ENCODE data around the gene NOP58. TPM values are rescaled to one million over a fixed set of nuclear protein-coding genes. Genes with fewer than 3 reads are reported as not detected.
"Not testable (repeated sequence)": the region's sequence is repeated elsewhere in the genome, so short reads cannot be mapped to it uniquely, and the experiment has no call there.

The NOP58 gene
- total and polyA plus RNA-seq, 2 donors (not counting 1 experiment from before 2014, with no cell fraction given), result 41.1 to 47.2 TPM

- DNase-seq (ENCODE audit: low read depth in 2 of 2), result no peak
- H4K20me1 ChIP-seq (ENCODE audit: control insufficient read depth, extremely low read depth, insufficient read depth, low read length), result peaks cover 3% of the 10 kb centered on the region
Observed at GRCh38 chr2:202269585-202269984, 4.0 kb downstream of the NOP58 start.

DNA sequence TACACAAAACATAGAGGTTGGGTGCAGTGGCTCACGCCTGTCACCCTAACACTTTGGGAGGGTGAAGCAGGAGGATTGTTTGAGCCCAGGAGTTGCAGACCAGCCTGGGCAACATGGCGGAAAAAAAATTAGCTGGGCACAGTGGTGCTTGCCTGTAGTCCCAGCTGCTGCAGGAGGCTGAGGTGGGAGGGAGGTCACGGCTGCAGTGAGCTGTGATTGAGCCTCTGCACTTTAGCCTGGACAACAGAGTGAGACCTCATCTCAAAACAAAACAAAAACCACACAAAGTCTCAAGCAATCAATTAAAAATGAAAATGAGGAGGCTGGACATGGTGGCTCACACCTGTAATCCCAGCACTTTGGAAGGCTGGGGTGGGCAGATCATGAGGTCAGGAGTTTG, 4.9 kb downstream of the NOP58 start:
- Histone ChIP-seq H3K4me1 (ENCODE audit: control insufficient read depth, extremely low read depth, insufficient read depth, low read length) (no peaks in the 10 kb centered on the region), H3K9ac (ENCODE audit: insufficient read depth, low read length) (no peak overlapping the region), H3K9me3 (ENCODE audit: control insufficient read depth, insufficient read depth, low read depth, low read length) (no peaks in the 10 kb centered on the region), H2AFZ (ENCODE audit: low read length) (no peak overlapping the region), H4K20me1 (ENCODE audit: control insufficient read depth, extremely low read depth, insufficient read depth, low read length) (peaks cover 3% of the 10 kb centered on the region), H3K79me2 (ENCODE audit: control insufficient read depth, insufficient read depth, low read length) (peaks cover 97% of the 10 kb centered on the region), H3K27ac (ENCODE audit: insufficient read depth, low read length) (no peak overlapping the region), H3K27me3 (ENCODE audit: control insufficient read depth, insufficient read depth, low read length) (no peaks in the 10 kb centered on the region), H3K36me3 (ENCODE audit: control insufficient read depth, insufficient read depth, low read length) (no peaks in the 10 kb centered on the region), H3K4me2 (ENCODE audit: extremely low read depth, insufficient read depth, low read length) (no peak overlapping the region), H3K4me3 (replicated peaks in 1 of 4; ENCODE audit: control extremely low read depth in 1 of 4, insufficient read depth in 1 of 4, low read depth in 3 of 4, low read length in 4 of 4) (no peak overlapping the region)
- DNase-seq (ENCODE audit: low read depth in 2 of 2), result no peak
- TF ChIP-seq EZH2 (IDR thresholded peaks at IDR 0.05; ENCODE audit: low read length, missing control alignments) (no peak), CTCF (conservative IDR thresholded peaks at IDR 0.05 in 1 of 2, IDR thresholded peaks at IDR 0.05 in 1 of 2; ENCODE audit: low read depth in 1 of 2, low read length in 2 of 2) (no peak)

More at GRCh38 chr2:202269585-202269984, 4.0 kb downstream of the NOP58 start:
- no peak overlapping the region for H3K4me2 ChIP-seq (ENCODE audit: extremely low read depth, insufficient read depth, low read length)
- no peak overlapping the region for H3K9ac ChIP-seq (ENCODE audit: insufficient read depth, low read length)
- H3K36me3 ChIP-seq (ENCODE audit: control insufficient read depth, insufficient read depth, low read length), result no peaks in the 10 kb centered on the region
- peaks cover 88% of the 10 kb centered on the region for H3K79me2 ChIP-seq (ENCODE audit: control insufficient read depth, insufficient read depth, low read length)
- H3K4me3 ChIP-seq (replicated peaks in 1 of 4; ENCODE audit: control extremely low read depth in 1 of 4, insufficient read depth in 1 of 4, low read depth in 3 of 4, low read length in 4 of 4), result no peak overlapping the region
- TF ChIP-seq EZH2 (IDR thresholded peaks at IDR 0.05; ENCODE audit: low read length, missing control alignments), result no peak
- TF ChIP-seq CTCF (conservative IDR thresholded peaks at IDR 0.05 in 1 of 2, IDR thresholded peaks at IDR 0.05 in 1 of 2; ENCODE audit: low read depth in 1 of 2, low read length in 2 of 2), result no peak
- no peak overlapping the region for H3K27ac ChIP-seq (ENCODE audit: insufficient read depth, low read length)
- H3K4me1 ChIP-seq (ENCODE audit: control insufficient read depth, extremely low read depth, insufficient read depth, low read length), result no peaks in the 10 kb centered on the region
- no peaks in the 10 kb centered on the region for H3K27me3 ChIP-seq (ENCODE audit: control insufficient read depth, insufficient read depth, low read length)
- no peak overlapping the region for H2AFZ ChIP-seq (ENCODE audit: low read length)
- no peaks in the 10 kb centered on the region for H3K9me3 ChIP-seq (ENCODE audit: control insufficient read depth, insufficient read depth, low read depth, low read length)

DNA sequence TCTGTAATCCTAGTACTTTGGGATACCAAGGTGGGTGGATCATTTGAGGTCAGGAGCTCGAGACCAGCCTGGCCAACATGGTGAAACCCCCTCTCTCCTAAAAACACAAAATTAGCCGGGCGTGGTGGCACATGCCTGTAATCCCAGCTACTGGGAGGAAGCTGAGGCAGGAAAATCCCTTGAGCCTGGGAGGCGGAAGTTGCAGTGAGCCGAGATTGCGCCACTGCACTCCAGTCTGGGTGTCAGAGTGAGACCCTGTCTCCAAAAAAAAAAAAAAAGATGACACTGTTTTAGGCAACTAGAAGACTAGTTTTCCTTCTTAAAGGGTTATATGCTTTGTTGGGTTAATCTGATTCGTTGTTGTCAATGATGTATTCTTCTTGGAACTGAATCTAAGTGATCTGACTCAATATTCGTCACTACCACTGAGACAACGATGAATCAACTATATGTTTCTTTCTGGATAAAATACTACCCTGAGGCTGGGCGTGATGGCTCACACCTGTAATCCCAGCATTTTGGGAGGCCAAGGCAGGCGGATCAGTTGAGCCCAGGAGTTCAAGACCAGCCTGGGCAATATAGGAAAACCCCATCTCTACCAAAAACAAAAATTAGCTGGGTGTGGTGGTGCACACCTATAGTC, 10.6 kb downstream of the NOP58 start:
- not testable (repeated sequence) for H3K4me3 ChIP-seq (replicated peaks in 1 of 4; ENCODE audit: control extremely low read depth in 1 of 4, insufficient read depth in 1 of 4, low read depth in 3 of 4, low read length in 4 of 4); H3K9me3 ChIP-seq (ENCODE audit: control insufficient read depth, insufficient read depth, low read depth, low read length); H4K20me1 ChIP-seq (ENCODE audit: control insufficient read depth, extremely low read depth, insufficient read depth, low read length); H3K36me3 ChIP-seq (ENCODE audit: control insufficient read depth, insufficient read depth, low read length); H3K4me1 ChIP-seq (ENCODE audit: control insufficient read depth, extremely low read depth, insufficient read depth, low read length); H3K27me3 ChIP-seq (ENCODE audit: control insufficient read depth, insufficient read depth, low read length); H3K4me2 ChIP-seq (ENCODE audit: extremely low read depth, insufficient read depth, low read length); H3K27ac ChIP-seq (ENCODE audit: insufficient read depth, low read length); H2AFZ ChIP-seq (ENCODE audit: low read length); H3K9ac ChIP-seq (ENCODE audit: insufficient read depth, low read length)
- H3K79me2 ChIP-seq (ENCODE audit: control insufficient read depth, insufficient read depth, low read length), result peaks cover 87% of the 10 kb centered on the region
- peak; percentile 69 to 77 for DNase-seq (ENCODE audit: low read depth in 2 of 2)

Data from fibroblast of lung (primary cell).